ENCODE results near the gene NDFIP2. TPM values are rescaled to one million over a fixed set of nuclear protein-coding genes. Genes with fewer than 3 reads are reported as not detected.

The NDFIP2 gene
- total RNA-seq, 1 experiment from 2014 or later: 23.1 TPM

- TF ChIP-seq ATF2 (CRISPR knock-in tag; IDR thresholded peaks at IDR 0.05; ENCODE audit: borderline replicate concordance, low read depth) (no peak), ZNF232 (CRISPR knock-in tag; IDR thresholded peaks at IDR 0.05) (no peak), JAZF1 (CRISPR knock-in tag; IDR thresholded peaks at IDR 0.05) (no peak), ZNF317 (CRISPR knock-in tag; IDR thresholded peaks at IDR 0.05; ENCODE audit: borderline replicate concordance, low read depth) (no peak)
Observed at GRCh38 chr13:79525064-79525857, 44.3 kb downstream of the NDFIP2 start (continued).

GRCh38 chr13:79527698-79528097 is 46.7 kb downstream of the NDFIP2 start:
- Mint-ChIP-seq H3K36me3 (peaks cover 3% of the 10 kb centered on the region; the same call in 1 of the 2 replicates), H3K4me1 (peaks cover 8% of the 10 kb centered on the region), H3K4me3 (no peak overlapping the region), H3K27me3 (ENCODE audit: low read depth) (no peaks in the 10 kb centered on the region), H3K9me3 (no peaks in the 10 kb centered on the region), H3K27ac (no peak overlapping the region)
- TF ChIP-seq ZBTB21 (CRISPR knock-in tag; IDR thresholded peaks at IDR 0.05; ENCODE audit: borderline replicate concordance) (no peak), ERG (CRISPR knock-in tag; IDR thresholded peaks at IDR 0.05) (no peak), GRHL2 (CRISPR knock-in tag; IDR thresholded peaks at IDR 0.05; ENCODE audit: insufficient replicate concordance, severe bottlenecking) (no peak), ZNF423 (CRISPR knock-in tag; IDR thresholded peaks at IDR 0.05) (no peak), E2F4 (CRISPR knock-in tag; IDR thresholded peaks at IDR 0.05; ENCODE audit: borderline replicate concordance, low read depth) (no peak), HMGA2 (CRISPR knock-in tag; IDR thresholded peaks at IDR 0.05) (no peak), NFYB (CRISPR knock-in tag; conservative IDR thresholded peaks at IDR 0.05; ENCODE audit: low read depth) (no peak), E2F5 (CRISPR knock-in tag; IDR thresholded peaks at IDR 0.05) (no peak)
- ChIA-PET CTCF (interaction anchor here (1.3 to 3.2 kb wide), 2 partner anchors 14 to 103 kb away, joined by 3 to 15 read pairs; no protein-coding TSS in a partner anchor), POLR2A (no interaction called here)
- DNase-seq (ENCODE audit: low spot score) (no peak), ATAC-seq (no peak)

GRCh38 chr13:79528356-79528755 is 47.4 kb downstream of the NDFIP2 start:
- ChIA-PET CTCF (interaction anchor here (1.3 to 3.2 kb wide), 2 partner anchors 13 to 104 kb away, joined by 3 to 15 read pairs; no protein-coding TSS in a partner anchor), POLR2A (no interaction called here)
- Mint-ChIP-seq H3K4me1 (peaks cover 8% of the 10 kb centered on the region), H3K27me3 (ENCODE audit: low read depth) (no peaks in the 10 kb centered on the region), H3K9me3 (no peaks in the 10 kb centered on the region), H3K27ac (no peak overlapping the region), H3K36me3 (no peaks in the 10 kb centered on the region), H3K4me3 (no peak overlapping the region)
- no peak for ATAC-seq
- no peak for DNase-seq (ENCODE audit: low spot score)
- no peak for TF ChIP-seq HMGXB4 (CRISPR knock-in tag; IDR thresholded peaks at IDR 0.05)

All from WTC11 (cell line).